Measurements from ENCODE around the gene C22orf39.

Gene C22orf39

GRCh38 chr22:19464975-19465374 is 17.5 kb upstream of the C22orf39 start:
- H3K79me2 ChIP-seq (ENCODE audit: insufficient read depth, low read length), result no peaks in the 10 kb centered on the region
- no peaks in the 10 kb centered on the region for H4K20me1 ChIP-seq (ENCODE audit: low read depth, low read length)
- peaks cover 3% of the 10 kb centered on the region; the same call in 1 of the 2 replicates for H3K36me3 ChIP-seq (ENCODE audit: low read length)
- H3K9me3 ChIP-seq (ENCODE audit: insufficient read depth, low read length), result no peaks in the 10 kb centered on the region
- no peaks in the 10 kb centered on the region for H3K9me2 ChIP-seq (replicated peaks; ENCODE audit: insufficient read depth, low read length)
- H3K4me2 ChIP-seq (ENCODE audit: low read depth, low read length, poor library complexity, severe bottlenecking), result no peak overlapping the region
- H2AFZ ChIP-seq (ENCODE audit: low read depth, low read length, severe bottlenecking), result no peak overlapping the region
- H3F3A ChIP-seq (ENCODE audit: insufficient read depth), result no peaks in the 10 kb centered on the region
- no peaks in the 10 kb centered on the region for H3K27me3 ChIP-seq (ENCODE audit: low read length)
- no peak overlapping the region for H3K27ac ChIP-seq (ENCODE audit: low read depth, low read length)
- no peak overlapping the region for H3K4me3 ChIP-seq (ENCODE audit: insufficient read depth, low read length, poor library complexity, severe bottlenecking)
- TF ChIP-seq EZH2phosphoT487 (conservative IDR thresholded peaks at IDR 0.05; ENCODE audit: low read length), result no peak
- TF ChIP-seq, protein P1, sequence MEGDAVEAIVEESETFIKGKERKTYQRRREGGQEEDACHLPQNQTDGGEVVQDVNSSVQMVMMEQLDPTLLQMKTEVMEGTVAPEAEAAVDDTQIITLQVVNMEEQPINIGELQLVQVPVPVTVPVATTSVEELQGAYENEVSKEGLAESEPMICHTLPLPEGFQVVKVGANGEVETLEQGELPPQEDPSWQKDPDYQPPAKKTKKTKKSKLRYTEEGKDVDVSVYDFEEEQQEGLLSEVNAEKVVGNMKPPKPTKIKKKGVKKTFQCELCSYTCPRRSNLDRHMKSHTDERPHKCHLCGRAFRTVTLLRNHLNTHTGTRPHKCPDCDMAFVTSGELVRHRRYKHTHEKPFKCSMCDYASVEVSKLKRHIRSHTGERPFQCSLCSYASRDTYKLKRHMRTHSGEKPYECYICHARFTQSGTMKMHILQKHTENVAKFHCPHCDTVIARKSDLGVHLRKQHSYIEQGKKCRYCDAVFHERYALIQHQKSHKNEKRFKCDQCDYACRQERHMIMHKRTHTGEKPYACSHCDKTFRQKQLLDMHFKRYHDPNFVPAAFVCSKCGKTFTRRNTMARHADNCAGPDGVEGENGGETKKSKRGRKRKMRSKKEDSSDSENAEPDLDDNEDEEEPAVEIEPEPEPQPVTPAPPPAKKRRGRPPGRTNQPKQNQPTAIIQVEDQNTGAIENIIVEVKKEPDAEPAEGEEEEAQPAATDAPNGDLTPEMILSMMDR (IDR thresholded peaks at IDR 0.05; ENCODE audit: insufficient read depth, low read length, poor library complexity, severe bottlenecking), result no peak
- H3K9ac ChIP-seq (ENCODE audit: low read length), result no peak overlapping the region

DNA sequence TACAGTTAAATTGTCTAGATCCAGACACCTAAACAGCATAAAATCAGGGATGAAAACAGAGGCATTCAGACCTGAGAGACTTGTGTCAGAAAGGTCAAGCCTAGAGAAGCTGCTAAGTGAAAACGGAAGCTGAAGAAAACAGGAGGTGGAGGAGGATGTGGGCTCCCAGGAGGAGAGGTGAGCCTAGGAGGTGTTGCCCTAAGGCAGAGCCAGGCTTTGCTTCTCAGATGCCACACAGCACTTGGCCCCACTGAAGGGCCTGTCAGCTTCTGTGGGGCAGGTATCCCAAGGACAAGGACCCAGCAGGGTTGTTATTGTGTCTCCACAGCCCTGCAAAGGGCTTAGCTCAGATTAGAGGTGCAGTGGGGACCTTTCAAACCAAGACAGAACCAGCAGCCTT is 17.0 kb upstream of the C22orf39 start:
- Histone ChIP-seq H3K27me3 (ENCODE audit: low read length) (no peaks in the 10 kb centered on the region), H4K20me1 (ENCODE audit: low read depth, low read length) (no peaks in the 10 kb centered on the region), H3K27ac (ENCODE audit: low read depth, low read length) (no peak overlapping the region), H3K36me3 (ENCODE audit: low read length) (peaks cover 3% of the 10 kb centered on the region; the same call in 1 of the 2 replicates), H3F3A (ENCODE audit: insufficient read depth) (no peaks in the 10 kb centered on the region), H3K4me3 (ENCODE audit: insufficient read depth, low read length, poor library complexity, severe bottlenecking) (no peak overlapping the region), H3K9ac (ENCODE audit: low read length) (no peak overlapping the region), H3K4me2 (ENCODE audit: low read depth, low read length, poor library complexity, severe bottlenecking) (no peak overlapping the region), H3K9me2 (replicated peaks; ENCODE audit: insufficient read depth, low read length) (no peaks in the 10 kb centered on the region), H3K9me3 (ENCODE audit: insufficient read depth, low read length) (no peaks in the 10 kb centered on the region), H2AFZ (ENCODE audit: low read depth, low read length, severe bottlenecking) (no peak overlapping the region), H3K79me2 (ENCODE audit: insufficient read depth, low read length) (no peaks in the 10 kb centered on the region)
- no peak for TF ChIP-seq EZH2phosphoT487 (conservative IDR thresholded peaks at IDR 0.05; ENCODE audit: low read length)
- TF ChIP-seq, protein P1 (IDR thresholded peaks at IDR 0.05; ENCODE audit: insufficient read depth, low read length, poor library complexity, severe bottlenecking), result no peak

DNA sequence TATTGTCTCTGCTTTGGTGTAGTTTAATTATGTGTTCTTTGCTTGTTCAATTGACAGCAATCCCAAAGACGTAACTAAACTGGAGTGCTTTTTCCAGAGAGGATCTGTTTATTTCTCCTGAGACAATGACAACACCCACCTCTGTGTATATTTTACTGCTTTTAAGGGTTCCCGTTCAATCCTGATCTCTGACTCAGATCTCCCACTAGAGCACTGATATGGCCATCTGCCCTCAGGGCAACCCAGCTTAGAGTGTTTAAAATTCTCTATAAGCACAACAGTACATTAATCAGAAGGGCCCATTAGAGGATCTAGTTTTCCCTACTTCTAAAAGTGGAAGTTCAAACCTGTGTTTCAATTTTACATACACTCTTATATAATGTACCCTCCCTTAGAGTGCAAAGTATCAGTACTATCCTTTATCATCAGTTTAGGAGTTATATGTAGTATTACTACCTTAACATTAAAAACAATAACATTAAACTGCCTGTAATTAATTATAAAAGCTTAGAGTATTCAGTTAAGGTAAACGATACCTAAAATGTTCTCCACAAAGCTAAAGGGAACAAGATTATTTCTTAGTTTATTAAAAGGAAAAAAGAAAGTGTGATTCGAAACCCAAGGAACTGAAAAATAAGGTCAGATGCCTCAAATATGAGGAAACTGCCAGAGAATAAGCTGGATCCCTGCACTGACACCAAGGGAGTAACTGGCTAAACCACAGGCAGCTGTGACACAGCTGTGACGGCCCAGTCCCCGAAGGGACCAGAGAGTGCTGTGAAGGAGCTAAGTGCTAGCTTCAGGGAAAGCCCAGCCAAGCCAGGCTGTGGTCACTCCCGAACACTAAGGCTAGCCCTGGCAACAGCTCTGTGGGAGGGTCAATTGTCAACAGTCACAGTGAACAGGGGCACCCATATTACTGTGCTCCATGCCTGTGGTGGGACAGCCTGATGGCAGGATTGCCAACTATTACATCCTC is 16.3 kb upstream of the C22orf39 start:
- no peaks in the 10 kb centered on the region for H3K27me3 ChIP-seq (ENCODE audit: low read length)
- H4K20me1 ChIP-seq (ENCODE audit: low read depth, low read length), result no peaks in the 10 kb centered on the region
- no peak overlapping the region for H2AFZ ChIP-seq (ENCODE audit: low read depth, low read length, severe bottlenecking)
- no peak overlapping the region for H3K9ac ChIP-seq (ENCODE audit: low read length)
- no peaks in the 10 kb centered on the region for H3F3A ChIP-seq (ENCODE audit: insufficient read depth)
- H3K9me2 ChIP-seq (replicated peaks; ENCODE audit: insufficient read depth, low read length), result no peaks in the 10 kb centered on the region
- no peak overlapping the region for H3K4me3 ChIP-seq (ENCODE audit: insufficient read depth, low read length, poor library complexity, severe bottlenecking)
- peaks cover 3% of the 10 kb centered on the region; the same call in 1 of the 2 replicates for H3K36me3 ChIP-seq (ENCODE audit: low read length)
- H3K27ac ChIP-seq (ENCODE audit: low read depth, low read length), result no peak overlapping the region
- no peaks in the 10 kb centered on the region for H3K9me3 ChIP-seq (ENCODE audit: insufficient read depth, low read length)
- TF ChIP-seq EZH2phosphoT487 (conservative IDR thresholded peaks at IDR 0.05; ENCODE audit: low read length), result no peak
- TF ChIP-seq, protein P1 (IDR thresholded peaks at IDR 0.05; ENCODE audit: insufficient read depth, low read length, poor library complexity, severe bottlenecking), result no peak
- H3K79me2 ChIP-seq (ENCODE audit: insufficient read depth, low read length), result no peaks in the 10 kb centered on the region
- no peak overlapping the region for H3K4me2 ChIP-seq (ENCODE audit: low read depth, low read length, poor library complexity, severe bottlenecking)
